GM18861 (cell line): ENCODE data around the gene SNX12.

Source experiments
- ATAC-seq: cut with Tn5 transposase; IDR thresholded peaks from one replicate; pipeline ENCODE4 v1.9.1; 2021; ENCODE audit not compliant: unreplicated experiment

Gene SNX12

GRCh38 chrX:71068044-71068918 lies at the start of gene SNX12:
TSS of gene SNX12 (minus strand) at chrX:71068334. CDS start at chrX:71068306, 28 bp downstream.
- peak; percentile 98 for ATAC-seq

DNA sequence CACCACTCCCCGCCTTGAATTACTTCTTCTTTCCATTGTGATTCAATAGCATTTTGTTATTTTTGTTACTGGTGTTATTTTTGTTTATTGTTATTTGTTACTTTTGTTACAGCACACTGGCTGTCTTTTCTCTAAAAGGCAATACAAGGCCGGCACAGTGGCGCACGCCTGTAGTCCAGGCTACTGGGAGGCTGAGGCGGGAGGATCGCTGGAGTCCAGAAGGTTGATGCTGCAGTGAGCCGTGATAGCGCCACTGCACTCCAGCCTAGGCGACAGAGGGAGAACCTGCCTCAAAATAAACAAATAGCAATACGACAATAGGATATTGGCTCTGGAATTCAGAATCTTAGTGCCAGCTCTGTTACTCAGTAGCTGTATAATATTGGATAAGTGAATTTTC lies 49.2 kb upstream of the SNX12 start:
- ATAC-seq = no peak

- peak; percentile 15 for ATAC-seq
Measured at GRCh38 chrX:71111921-71112431, 43.8 kb upstream of the SNX12 start.

GRCh38 chrX:71111141-71111843 lies 43.2 kb upstream of the SNX12 start, which contains the start of gene IL2RG:
TSS of gene IL2RG (minus strand) at chrX:71111577. CDS start at chrX:71111539, 38 bp downstream.
- ATAC-seq = peak; percentile 85

DNA sequence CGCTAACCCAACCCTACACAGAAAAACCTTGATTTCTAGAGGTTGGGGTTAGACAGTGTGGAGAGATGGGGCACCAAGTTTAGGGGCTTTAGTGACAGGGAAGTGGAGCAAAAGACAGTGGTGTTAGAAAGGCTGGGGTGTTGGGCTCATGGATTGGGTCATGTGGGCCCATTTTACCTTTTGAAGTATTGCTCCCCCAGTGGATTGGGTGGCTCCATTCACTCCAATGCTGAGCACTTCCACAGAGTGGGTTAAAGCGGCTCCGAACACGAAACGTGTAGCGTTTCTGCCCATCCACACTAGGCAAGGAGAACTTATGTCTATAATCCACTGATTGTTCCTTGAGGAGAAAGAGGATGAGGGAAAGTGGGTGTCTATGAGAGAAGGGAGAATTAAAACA lies 40.9 kb upstream of the SNX12 start:
- no peak for ATAC-seq

GRCh38 chrX:71107762-71108360 lies 39.7 kb upstream of the SNX12 start:
- no peak for ATAC-seq

DNA sequence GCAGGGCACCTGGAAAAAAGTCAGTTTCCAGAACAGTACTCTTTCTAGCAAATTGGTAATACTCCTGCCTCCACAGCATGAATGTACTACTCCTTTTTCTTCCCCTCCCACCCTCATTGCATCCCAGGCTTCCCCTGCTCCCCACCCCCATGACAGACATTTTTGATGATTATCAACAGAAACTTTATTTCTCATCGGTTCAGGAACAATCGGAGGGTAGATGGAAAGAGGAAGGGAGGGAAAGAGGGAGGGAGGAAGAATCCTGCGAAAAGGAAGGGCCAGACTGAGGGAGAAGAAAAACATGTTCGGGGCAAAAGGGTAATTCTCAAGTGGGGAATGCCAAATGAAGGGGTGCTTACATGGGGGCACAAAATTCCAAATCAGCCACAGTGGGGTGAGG lies 39.1 kb upstream of the SNX12 start:
- no peak for ATAC-seq

DNA sequence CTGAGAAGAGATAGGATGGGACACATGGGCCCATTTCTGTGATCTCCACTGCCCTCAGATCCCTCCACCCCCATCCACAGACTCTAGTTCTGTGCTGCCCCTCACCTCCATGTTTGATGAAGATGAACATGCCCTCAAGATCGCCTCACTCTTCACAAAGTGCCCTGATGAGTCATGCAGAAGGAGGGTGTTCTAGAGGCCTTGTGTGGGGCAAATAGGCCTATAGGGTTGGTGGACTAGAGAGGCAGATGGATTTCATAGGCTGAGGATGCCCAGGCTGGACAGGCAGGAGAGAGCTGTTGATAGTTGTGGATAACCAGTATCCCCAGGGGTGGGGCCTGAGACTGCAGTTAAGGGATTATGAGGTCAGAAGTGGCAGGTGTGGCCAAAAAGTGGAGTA lies 38.3 kb upstream of the SNX12 start, which contains the start of gene CXorf65:
Gene CXorf65 (minus strand): TSS at position 314 of the 400 bp plus-strand sequence. CDS start 184 bp downstream, at position 130.
- ATAC-seq = no peak

DNA sequence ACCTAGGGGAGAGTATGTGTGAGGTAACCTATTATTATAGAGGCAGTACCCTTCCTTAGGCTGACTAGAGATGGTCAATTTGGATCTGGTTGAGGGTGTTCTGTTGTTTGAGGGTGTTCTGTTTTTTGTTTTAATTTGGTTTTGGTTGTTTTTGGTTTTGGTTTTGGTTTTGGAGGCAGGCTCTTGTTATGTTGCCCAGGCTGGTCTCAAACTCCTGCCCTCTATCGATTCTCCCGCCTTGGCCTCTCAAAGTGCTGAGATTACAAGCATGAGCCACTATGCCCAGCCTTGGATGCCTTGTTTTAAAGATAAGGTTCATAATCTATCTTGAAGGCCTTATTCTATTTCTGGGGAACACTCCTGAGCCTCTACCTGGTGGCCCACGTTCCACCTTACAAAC lies 37.5 kb upstream of the SNX12 start:
- ATAC-seq = no peak

GRCh38 chrX:71103110-71103983 lies 35.2 kb upstream of the SNX12 start:
- no peak for ATAC-seq

- no peak for ATAC-seq
Measured at GRCh38 chrX:71102292-71102691, 34.2 kb upstream of the SNX12 start.

GRCh38 chrX:71100581-71101505 lies 32.7 kb upstream of the SNX12 start:
- ATAC-seq = no peak

GRCh38 chrX:71099736-71100135 lies 31.6 kb upstream of the SNX12 start:
- ATAC-seq = no peak

- ATAC-seq = no peak
Measured at GRCh38 chrX:71098951-71099506, 30.9 kb upstream of the SNX12 start.

DNA sequence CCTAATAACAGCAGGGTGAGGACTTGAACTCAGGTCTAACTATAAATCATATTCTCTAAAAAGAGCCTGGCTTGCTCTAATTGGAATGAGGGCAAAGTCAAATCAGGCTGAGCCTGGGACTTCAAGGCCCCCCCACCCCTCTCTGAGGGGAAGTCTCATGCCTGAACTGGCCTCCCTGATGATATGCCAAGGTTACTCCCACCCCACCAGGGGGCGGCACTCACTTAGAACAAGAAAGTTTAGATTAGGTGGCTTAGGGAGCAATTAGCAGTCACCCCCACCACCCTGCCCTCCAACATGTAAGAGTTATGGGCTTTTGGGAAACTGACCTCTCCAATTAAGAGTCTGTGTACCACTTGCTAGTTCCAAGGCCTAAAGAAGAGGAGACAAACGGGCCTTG lies 30.2 kb upstream of the SNX12 start:
- ATAC-seq = no peak

GRCh38 chrX:71096760-71097032 lies 28.6 kb upstream of the SNX12 start:
- no peak for ATAC-seq

DNA sequence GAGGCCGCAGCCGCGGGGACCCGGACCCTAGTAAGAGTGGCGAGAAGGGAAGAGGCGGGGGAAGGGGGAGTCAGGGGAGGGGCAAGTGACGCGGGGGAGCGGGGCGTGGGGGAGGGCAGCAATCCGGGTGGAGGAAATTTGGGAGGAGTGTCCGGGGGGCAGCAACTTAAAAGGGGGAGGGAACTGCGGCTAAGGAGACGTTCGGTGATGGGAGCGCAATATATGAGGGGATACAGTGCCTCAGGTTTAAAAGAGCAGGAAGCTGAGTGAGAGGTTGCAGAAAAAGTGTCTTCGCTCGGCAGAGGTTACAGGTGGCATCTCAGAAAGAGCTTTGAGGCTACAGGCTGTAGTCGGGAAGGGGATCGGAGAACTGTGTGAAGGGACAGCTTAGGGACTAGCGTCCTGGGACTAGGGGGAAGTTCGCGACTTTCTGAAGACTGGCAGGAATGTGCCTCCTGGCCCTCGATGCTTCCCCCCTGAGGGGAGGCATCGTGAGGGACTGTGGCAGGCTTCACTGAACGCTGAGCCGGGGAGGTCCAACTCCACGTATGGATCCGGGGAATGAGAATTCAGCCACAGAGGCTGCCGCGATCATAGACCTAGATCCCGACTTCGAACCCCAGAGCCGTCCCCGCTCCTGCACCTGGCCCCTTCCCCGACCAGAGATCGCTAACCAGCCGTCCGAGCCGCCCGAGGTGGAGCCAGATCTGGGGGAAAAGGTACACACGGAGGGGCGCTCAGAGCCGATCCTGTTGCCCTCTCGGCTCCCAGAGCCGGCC lies 28.0 kb upstream of the SNX12 start:
- ATAC-seq = no peak

DNA sequence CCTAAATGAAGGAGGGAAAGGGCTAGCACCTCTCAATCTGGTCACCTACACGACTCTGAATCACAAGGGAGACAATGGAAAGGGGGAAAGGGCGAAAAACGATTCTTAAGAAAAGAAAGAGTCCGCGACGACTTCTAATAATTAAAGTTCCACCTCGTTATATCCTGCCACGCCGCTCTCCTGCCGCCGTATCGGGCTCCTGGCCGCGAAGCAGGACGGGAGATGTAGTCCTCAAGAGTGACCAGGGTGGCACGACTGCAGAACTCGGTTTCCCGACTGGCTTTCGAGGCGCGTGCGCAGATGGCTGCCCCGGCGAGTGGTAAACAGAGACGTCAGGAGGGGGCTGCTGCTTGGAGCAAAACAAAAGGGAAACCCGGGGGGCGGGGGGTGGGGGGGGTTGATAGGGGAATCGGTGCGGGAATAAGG lies 27.4 kb upstream of the SNX12 start, which contains the start of gene FOXO4:
Gene FOXO4 (plus strand): TSS at position 297 of the 426 bp plus-strand sequence. CDS start 678 bp downstream, outside the sequence.
- peak; percentile 91 for ATAC-seq
